ENCODE results near the gene HOXC6.

Gene HOXC6

GRCh38 chr12:54022960-54023884, 5.0 kb upstream of the HOXC6 start:
- no peak for TF ChIP-seq BACH2 (CRISPR knock-in tag; IDR thresholded peaks at IDR 0.05; ENCODE audit: borderline replicate concordance)
- TF ChIP-seq ZFP3 (CRISPR knock-in tag; IDR thresholded peaks at IDR 0.05), result no peak
- TF ChIP-seq PATZ1 (CRISPR knock-in tag; IDR thresholded peaks at IDR 0.05; ENCODE audit: borderline replicate concordance), result no peak
- TF ChIP-seq ISL1 (CRISPR knock-in tag; IDR thresholded peaks at IDR 0.05), result no peak
- no peak for TF ChIP-seq RARB (CRISPR knock-in tag; IDR thresholded peaks at IDR 0.05)
- no peak for TF ChIP-seq ZNF70 (CRISPR knock-in tag; IDR thresholded peaks at IDR 0.05)
- no peak for ATAC-seq

GRCh38 chr12:54024127-54024526, 4.1 kb upstream of the HOXC6 start:
- ATAC-seq, result no peak
- TF ChIP-seq SNAI2 (CRISPR knock-in tag; IDR thresholded peaks at IDR 0.05), result no peak
- TF ChIP-seq ZFP30 (CRISPR knock-in tag; IDR thresholded peaks at IDR 0.05), result no peak
- TF ChIP-seq OSR1 (CRISPR knock-in tag; IDR thresholded peaks at IDR 0.05), result no peak
- TF ChIP-seq TOX (CRISPR knock-in tag; IDR thresholded peaks at IDR 0.05; ENCODE audit: borderline replicate concordance), result no peak
- TF ChIP-seq ZFP3 (CRISPR knock-in tag; IDR thresholded peaks at IDR 0.05), result no peak
- TF ChIP-seq ZNF70 (CRISPR knock-in tag; IDR thresholded peaks at IDR 0.05), result no peak
- TF ChIP-seq ARNTL (CRISPR knock-in tag; IDR thresholded peaks at IDR 0.05; ENCODE audit: borderline replicate concordance, low read depth), result no peak
- no peak for TF ChIP-seq GLIS3 (CRISPR knock-in tag; IDR thresholded peaks at IDR 0.05)
- no peak for TF ChIP-seq RARB (CRISPR knock-in tag; IDR thresholded peaks at IDR 0.05)
- no peak for TF ChIP-seq PATZ1 (CRISPR knock-in tag; IDR thresholded peaks at IDR 0.05; ENCODE audit: borderline replicate concordance)
- TF ChIP-seq ISL1 (CRISPR knock-in tag; IDR thresholded peaks at IDR 0.05), result no peak
- no peak for TF ChIP-seq TCF4 (CRISPR knock-in tag; IDR thresholded peaks at IDR 0.05; ENCODE audit: borderline replicate concordance)
- TF ChIP-seq CSRNP3 (CRISPR knock-in tag; IDR thresholded peaks at IDR 0.05), result no peak
- TF ChIP-seq CREB5 (CRISPR knock-in tag; IDR thresholded peaks at IDR 0.05; ENCODE audit: low read depth), result no peak
- TF ChIP-seq POU6F1 (CRISPR knock-in tag; IDR thresholded peaks at IDR 0.05; ENCODE audit: borderline replicate concordance, low read depth), result no peak
- no peak for TF ChIP-seq CSDC2 (CRISPR knock-in tag; IDR thresholded peaks at IDR 0.05)
- no peak for TF ChIP-seq TSHZ2 (CRISPR knock-in tag; IDR thresholded peaks at IDR 0.05)
- TF ChIP-seq BACH2 (CRISPR knock-in tag; IDR thresholded peaks at IDR 0.05; ENCODE audit: borderline replicate concordance), result no peak

All from SK-N-SH treated with all-trans-retinoic acid at 6 μM for 48 hours (cell line).